GM06990 (cell line): ENCODE measurements around the gene RAPGEF2.

Experiments
- DNase-seq: peaks from one replicate; pipeline ENCODE4 v3.0.0-alpha.2; 2011; ENCODE audit not compliant: insufficient read length; ENCODE audit errors: extremely low read depth
- H3K27me3 ChIP-seq: replicated peaks from 2 replicates; pipeline ENCODE4 v1.6.0; 2011; ENCODE audit warnings: low read length; ENCODE audit not compliant: control insufficient read depth, insufficient read depth
- H3K36me3 ChIP-seq: 2 replicates; pipeline ENCODE4 v1.5.1; 2011; ENCODE audit warnings: low read length; ENCODE audit not compliant: control insufficient read depth, insufficient read depth
- H3K4me3 ChIP-seq: replicated peaks from 2 replicates; pipeline ENCODE4 v1.5.1; 2011; ENCODE audit warnings: low read depth, mild to moderate bottlenecking, control low read depth, low read length
- TF ChIP-seq, protein P1 (sequence below): IDR thresholded peaks from 2 replicates; pipeline ENCODE4 v1.5.1; 2011; ENCODE audit warnings: low read length, control low read depth, mild to moderate bottlenecking, inconsistent platforms; ENCODE audit not compliant: insufficient read depth, poor library complexity, severe bottlenecking

Gene RAPGEF2

DNA sequence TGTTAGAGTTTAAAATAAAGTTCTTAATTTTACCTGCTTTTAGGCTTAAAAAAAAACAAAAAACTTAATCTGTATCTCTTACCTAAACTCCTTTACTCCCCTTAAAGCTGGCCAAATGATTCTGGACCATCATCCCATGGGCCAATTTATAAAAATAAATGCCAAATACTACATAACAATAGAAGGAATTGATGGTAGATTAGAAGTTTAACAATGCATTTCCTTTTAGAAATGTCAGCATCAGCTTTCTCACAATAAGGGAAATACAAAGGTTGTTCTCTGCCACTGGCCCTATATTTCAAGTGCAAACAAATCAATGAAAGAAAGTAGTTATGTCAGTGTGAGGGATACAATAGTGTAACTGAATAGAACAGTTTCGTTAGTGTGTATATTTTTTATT, 5.7 kb upstream of the RAPGEF2 start:
- DNase-seq = no peak
- TF ChIP-seq, protein P1, sequence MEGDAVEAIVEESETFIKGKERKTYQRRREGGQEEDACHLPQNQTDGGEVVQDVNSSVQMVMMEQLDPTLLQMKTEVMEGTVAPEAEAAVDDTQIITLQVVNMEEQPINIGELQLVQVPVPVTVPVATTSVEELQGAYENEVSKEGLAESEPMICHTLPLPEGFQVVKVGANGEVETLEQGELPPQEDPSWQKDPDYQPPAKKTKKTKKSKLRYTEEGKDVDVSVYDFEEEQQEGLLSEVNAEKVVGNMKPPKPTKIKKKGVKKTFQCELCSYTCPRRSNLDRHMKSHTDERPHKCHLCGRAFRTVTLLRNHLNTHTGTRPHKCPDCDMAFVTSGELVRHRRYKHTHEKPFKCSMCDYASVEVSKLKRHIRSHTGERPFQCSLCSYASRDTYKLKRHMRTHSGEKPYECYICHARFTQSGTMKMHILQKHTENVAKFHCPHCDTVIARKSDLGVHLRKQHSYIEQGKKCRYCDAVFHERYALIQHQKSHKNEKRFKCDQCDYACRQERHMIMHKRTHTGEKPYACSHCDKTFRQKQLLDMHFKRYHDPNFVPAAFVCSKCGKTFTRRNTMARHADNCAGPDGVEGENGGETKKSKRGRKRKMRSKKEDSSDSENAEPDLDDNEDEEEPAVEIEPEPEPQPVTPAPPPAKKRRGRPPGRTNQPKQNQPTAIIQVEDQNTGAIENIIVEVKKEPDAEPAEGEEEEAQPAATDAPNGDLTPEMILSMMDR = no peak
- Histone ChIP-seq H3K36me3 (no peaks in the 10 kb centered on the region), H3K27me3 (no peaks in the 10 kb centered on the region; the same call in 1 of the 2 replicates), H3K4me3 (no peak overlapping the region)

DNA sequence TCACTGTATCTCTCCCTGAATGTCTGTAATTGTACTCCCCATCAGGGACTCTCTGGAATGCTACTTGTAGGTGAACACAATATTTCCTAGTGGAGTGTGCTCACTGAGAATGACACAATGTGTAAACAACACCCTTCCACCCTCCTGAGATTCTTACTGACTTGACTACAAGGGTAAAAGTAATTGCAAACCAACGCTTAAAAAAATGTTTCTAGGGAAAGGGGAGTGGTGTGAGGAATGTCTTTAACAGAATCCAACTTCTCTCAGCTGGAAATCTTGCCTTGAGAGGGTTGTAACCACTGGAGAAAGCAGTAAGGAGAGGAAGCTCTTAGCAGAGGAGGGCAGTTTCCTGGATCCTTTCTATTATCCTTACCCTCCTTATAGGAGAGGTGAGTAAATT, 5.1 kb upstream of the RAPGEF2 start:
- DNase-seq = no peak
- Histone ChIP-seq H3K4me3 (no peak overlapping the region), H3K27me3 (no peaks in the 10 kb centered on the region; the same call in 1 of the 2 replicates), H3K36me3 (no peaks in the 10 kb centered on the region)
- TF ChIP-seq, protein P1 = no peak

DNA sequence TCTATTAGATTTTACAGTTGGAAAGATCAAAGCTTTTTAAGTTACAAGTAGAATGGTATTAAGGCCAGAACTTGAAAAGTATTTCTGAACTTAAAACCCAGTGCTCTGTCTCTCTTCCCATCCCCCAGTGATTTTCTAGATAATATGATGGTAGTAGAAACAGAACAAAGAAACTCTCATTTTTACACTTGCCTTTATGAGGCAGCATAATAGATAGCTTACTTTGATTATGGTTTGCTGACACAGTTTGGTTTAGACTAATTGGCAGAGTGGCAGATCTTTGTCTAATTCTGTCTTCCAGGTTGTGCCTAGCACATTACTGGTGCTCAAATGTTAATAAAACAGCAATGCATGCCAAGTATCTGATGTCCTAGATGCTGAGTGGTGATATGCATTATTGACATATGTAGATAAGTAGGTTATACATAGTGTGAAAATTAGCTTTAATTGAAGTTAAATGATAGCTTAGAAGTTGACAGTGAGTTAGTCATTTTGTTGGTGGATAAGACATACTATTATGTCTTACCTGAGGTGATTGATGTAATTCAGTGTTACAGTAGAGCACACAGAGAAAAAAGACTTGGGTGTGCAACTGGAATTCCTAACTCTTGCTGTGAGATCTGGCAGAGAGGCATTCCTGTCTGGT, 4.3 kb upstream of the RAPGEF2 start:
- no peak for DNase-seq
- TF ChIP-seq, protein P1 = no peak

DNA sequence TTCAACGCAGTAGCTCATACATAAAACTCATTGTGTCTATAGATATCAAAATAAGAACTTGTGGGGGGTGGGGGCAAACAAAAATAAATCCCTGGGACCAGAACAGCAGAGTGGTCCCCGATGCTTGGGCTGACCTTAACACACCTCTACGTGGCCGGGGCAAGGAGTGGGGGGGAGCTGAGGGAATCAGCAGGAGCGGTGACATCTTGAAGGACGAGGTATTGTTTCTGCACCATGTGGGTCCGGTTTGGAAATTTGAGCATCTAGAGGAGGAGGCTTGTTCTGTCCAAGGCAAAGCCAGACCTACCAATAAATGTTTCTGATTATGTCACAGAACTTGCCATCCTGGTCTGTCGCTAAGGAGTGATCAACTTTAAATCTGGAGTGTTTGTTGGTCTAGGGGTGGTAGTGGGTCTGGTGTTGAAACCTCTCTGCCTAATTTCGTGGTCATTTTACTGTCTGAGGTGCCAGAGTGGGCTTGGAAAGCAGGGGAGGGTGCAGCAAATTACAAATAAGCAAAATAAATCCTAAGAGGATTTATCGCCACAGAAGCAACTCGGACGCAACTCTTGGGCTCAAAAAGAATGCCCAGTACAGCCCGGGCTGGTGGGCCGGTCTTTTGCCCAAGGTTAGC, 774 bp upstream of the RAPGEF2 start:
- DNase-seq = no peak
- TF ChIP-seq, protein P1 = no peak
- no peaks in the 10 kb centered on the region for H3K36me3 ChIP-seq
- H3K4me3 ChIP-seq = peak overlapping the region; percentile 69
- H3K27me3 ChIP-seq = no peaks in the 10 kb centered on the region; the same call in 1 of the 2 replicates

More for the DNA sequence above, 4.3 kb upstream of the RAPGEF2 start:
- H3K36me3 ChIP-seq = no peaks in the 10 kb centered on the region
- no peak overlapping the region for H3K4me3 ChIP-seq
- H3K27me3 ChIP-seq = no peaks in the 10 kb centered on the region; the same call in 1 of the 2 replicates

DNA sequence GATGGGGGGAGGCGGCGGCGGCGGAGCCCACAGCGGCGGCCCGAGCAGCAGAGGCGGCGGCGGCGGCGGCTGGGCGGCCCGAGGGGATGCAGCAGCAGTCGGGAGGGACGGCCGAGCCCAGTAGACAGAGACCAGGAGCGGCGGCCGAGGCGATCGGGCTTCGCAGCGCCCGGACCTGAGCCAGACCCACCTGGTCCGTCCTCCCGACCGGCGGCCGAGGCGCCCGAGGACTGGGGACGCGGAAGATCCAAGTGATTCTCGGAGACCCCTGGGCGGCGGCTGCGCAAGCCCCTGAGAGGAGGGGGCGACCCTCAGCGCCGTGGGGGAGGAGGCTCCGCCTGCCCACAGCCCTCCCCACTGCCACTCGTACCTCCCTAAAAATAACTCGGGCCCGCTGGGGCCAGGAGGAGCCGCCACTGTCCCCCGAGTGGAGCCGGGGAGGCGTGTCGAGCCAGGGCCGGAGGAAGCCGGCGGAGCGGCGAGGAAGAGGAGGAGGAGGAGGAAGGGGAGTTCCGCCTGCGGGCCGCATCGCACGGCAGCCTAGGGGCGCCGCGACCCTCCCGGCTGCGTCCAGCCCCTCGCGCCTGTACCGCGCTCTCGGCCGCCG, 608 bp downstream of the RAPGEF2 start:
- H3K4me3 ChIP-seq = peak overlapping the region; percentile 85
- no peaks in the 10 kb centered on the region; the same call in 1 of the 2 replicates for H3K27me3 ChIP-seq
- peak; percentile 53 for DNase-seq
- no peaks in the 10 kb centered on the region for H3K36me3 ChIP-seq
- TF ChIP-seq, protein P1 = no peak
